HG03066 (cell line): ENCODE results near the gene SLC39A7.

Experiments used
- ATAC-seq: cut with Tn5 transposase; IDR thresholded peaks from one replicate; pipeline ENCODE4 v1.9.1; 2021; ENCODE audit warnings: low read depth; ENCODE audit not compliant: unreplicated experiment

Gene SLC39A7

GRCh38 chr6:33204415-33205190, 3.9 kb downstream of the SLC39A7 start, which contains the start of gene HSD17B8:
Gene HSD17B8 (plus strand): TSS chr6:33204655. CDS start chr6:33204669, 14 bp downstream.
- ATAC-seq: peak; percentile 56

GRCh38 chr6:33205191-33206026, 4.7 kb downstream of the SLC39A7 start:
- ATAC-seq: no peak

GRCh38 chr6:33206027-33206863, 5.6 kb downstream of the SLC39A7 start:
- no peak for ATAC-seq

GRCh38 chr6:33206864-33207551, 6.3 kb downstream of the SLC39A7 start:
- ATAC-seq: no peak

- ATAC-seq: no peak
Observed at GRCh38 chr6:33207552-33208090, 7.0 kb downstream of the SLC39A7 start.

- peak; percentile 48 for ATAC-seq
Observed at GRCh38 chr6:33208091-33208967, 7.7 kb downstream of the SLC39A7 start, which contains the start of gene RING1. Gene RING1 (plus strand): TSS chr6:33208500. CDS start chr6:33208823, 323 bp downstream.

GRCh38 chr6:33209856-33210255, 9.2 kb downstream of the SLC39A7 start:
- no peak for ATAC-seq

- ATAC-seq: no peak
Observed at GRCh38 chr6:33211136-33211535, 10.5 kb downstream of the SLC39A7 start.

- no peak for ATAC-seq
Observed at GRCh38 chr6:33211666-33212422, 11.2 kb downstream of the SLC39A7 start.

GRCh38 chr6:33212857-33213165, 12.1 kb downstream of the SLC39A7 start:
- ATAC-seq: no peak

GRCh38 chr6:33213166-33213988, 12.7 kb downstream of the SLC39A7 start:
- no peak for ATAC-seq

GRCh38 chr6:33213989-33214335, 13.3 kb downstream of the SLC39A7 start:
- no peak for ATAC-seq

GRCh38 chr6:33215271-33216116, 14.8 kb downstream of the SLC39A7 start:
- no peak for ATAC-seq

GRCh38 chr6:33216117-33216649, 15.5 kb downstream of the SLC39A7 start:
- ATAC-seq: no peak

- ATAC-seq: no peak
Observed at GRCh38 chr6:33217246-33217645, 16.6 kb downstream of the SLC39A7 start.

GRCh38 chr6:33217681-33218080, 17.0 kb downstream of the SLC39A7 start:
- no peak for ATAC-seq
